H4 (cell line): ENCODE data around the gene CPED1. TPM values are rescaled to one million over a fixed set of nuclear protein-coding genes. Genes with fewer than 3 reads are reported as not detected.
"Not testable (repeated sequence)": the region's sequence is repeated elsewhere in the genome, so short reads cannot be mapped to it uniquely, and the experiment has no call there.

Source experiments
- DNase-seq: peaks from one replicate; pipeline ENCODE4 v3.0.0-alpha.2; 2015; ENCODE audit warnings: low spot score
- total RNA-seq: library from RNA; depleted of rRNA; stranded (reverse); fragments of >200 nt; shearing (Covaris generic); gene quantifications from 2 replicates; pipeline ENCODE4 v1.2.3, GENCODE V29; 2014

Gene CPED1
- total RNA-seq, 1 experiment from 2014 or later: 26.5 TPM

GRCh38 chr7:121280656-121281055 is 292.1 kb downstream of the CPED1 start:
- no peak for DNase-seq

- no peak for DNase-seq
These were observed 293.6 kb downstream of the CPED1 start for GRCh38 chr7:121282129-121282528.

- DNase-seq: no peak
These were observed 296.7 kb downstream of the CPED1 start for GRCh38 chr7:121285066-121285667.

GRCh38 chr7:121286186-121286585 is 297.7 kb downstream of the CPED1 start:
- DNase-seq: no peak

GRCh38 chr7:121286742-121287734 is 298.5 kb downstream of the CPED1 start:
- DNase-seq: no peak

- peak; percentile 73 for DNase-seq
These were observed 300.4 kb downstream of the CPED1 start for GRCh38 chr7:121288894-121289293.

GRCh38 chr7:121289930-121290329 is 301.4 kb downstream of the CPED1 start:
- DNase-seq: not testable (repeated sequence)

GRCh38 chr7:121294448-121294992 is 306.0 kb downstream of the CPED1 start:
- DNase-seq: no peak

- DNase-seq: no peak
These were observed 309.3 kb downstream of the CPED1 start for GRCh38 chr7:121297843-121298242.

- DNase-seq: no peak
These were observed 310.3 kb downstream of the CPED1 start for GRCh38 chr7:121298831-121299239.

GRCh38 chr7:121300685-121301420 is 312.3 kb downstream of the CPED1 start:
- no peak for DNase-seq

- no peak for DNase-seq
These were observed 313.1 kb downstream of the CPED1 start for GRCh38 chr7:121301446-121302213.

- no peak for DNase-seq
These were observed 313.8 kb downstream of the CPED1 start for GRCh38 chr7:121302214-121302745.

- no peak for DNase-seq
These were observed 315.1 kb downstream of the CPED1 start for GRCh38 chr7:121303422-121304101.

- DNase-seq: no peak
These were observed 315.7 kb downstream of the CPED1 start for GRCh38 chr7:121304102-121304658.

- no peak for DNase-seq
These were observed 316.6 kb downstream of the CPED1 start for GRCh38 chr7:121305109-121305508.

- DNase-seq: no peak
These were observed 318.1 kb downstream of the CPED1 start for GRCh38 chr7:121306565-121306964.

- DNase-seq: no peak
These were observed 318.6 kb downstream of the CPED1 start for GRCh38 chr7:121307021-121307574.

- no peak for DNase-seq
These were observed 324.8 kb downstream of the CPED1 start for GRCh38 chr7:121313220-121313792.
